ENCODE data around the gene OTUD3.
"Not testable (repeated sequence)": the region's sequence is repeated elsewhere in the genome, so short reads cannot be mapped to it uniquely, and the experiment has no call there.

The OTUD3 gene

GRCh38 chr1:19882111-19883071 lies at the start of gene OTUD3:
TSS of gene OTUD3 (plus strand) at chr1:19882395. CDS start at chr1:19882514, 119 bp downstream.
- peak; percentile 85 to 92 for DNase-seq (ENCODE audit: low read depth in 2 of 2, low spot score in 1 of 2)

GRCh38 chr1:19835578-19835977 lies 46.6 kb upstream of the OTUD3 start:
- no peak for DNase-seq (ENCODE audit: low read depth in 2 of 2, low spot score in 1 of 2)

GRCh38 chr1:19837866-19838265 lies 44.3 kb upstream of the OTUD3 start:
- DNase-seq (ENCODE audit: low read depth in 2 of 2, low spot score in 1 of 2): no peak

GRCh38 chr1:19840228-19840627 lies 42.0 kb upstream of the OTUD3 start:
- no peak for DNase-seq (ENCODE audit: low read depth in 2 of 2, low spot score in 1 of 2)

- DNase-seq (ENCODE audit: low read depth in 2 of 2, low spot score in 1 of 2): no peak
These were observed 37.3 kb upstream of the OTUD3 start for GRCh38 chr1:19844731-19845495.

GRCh38 chr1:19845555-19845954 lies 36.6 kb upstream of the OTUD3 start:
- DNase-seq (ENCODE audit: low read depth in 2 of 2, low spot score in 1 of 2): no peak

GRCh38 chr1:19846338-19846737 lies 35.9 kb upstream of the OTUD3 start:
- DNase-seq (ENCODE audit: low read depth in 2 of 2, low spot score in 1 of 2): no peak

GRCh38 chr1:19847334-19847733 lies 34.9 kb upstream of the OTUD3 start:
- DNase-seq (ENCODE audit: low read depth in 2 of 2, low spot score in 1 of 2): not testable (repeated sequence)

GRCh38 chr1:19849307-19849706 lies 32.9 kb upstream of the OTUD3 start:
- not testable (repeated sequence) for DNase-seq (ENCODE audit: low read depth in 2 of 2, low spot score in 1 of 2)

GRCh38 chr1:19850214-19850613 lies 32.0 kb upstream of the OTUD3 start:
- no peak for DNase-seq (ENCODE audit: low read depth in 2 of 2, low spot score in 1 of 2)

GRCh38 chr1:19852036-19852435 lies 30.2 kb upstream of the OTUD3 start:
- DNase-seq (ENCODE audit: low read depth in 2 of 2, low spot score in 1 of 2): no peak

- no peak for DNase-seq (ENCODE audit: low read depth in 2 of 2, low spot score in 1 of 2)
These were observed 27.3 kb upstream of the OTUD3 start for GRCh38 chr1:19854866-19855265.

- no peak for DNase-seq (ENCODE audit: low read depth in 2 of 2, low spot score in 1 of 2)
These were observed 23.3 kb upstream of the OTUD3 start for GRCh38 chr1:19858893-19859292.

- no peak for DNase-seq (ENCODE audit: low read depth in 2 of 2, low spot score in 1 of 2)
These were observed 22.3 kb upstream of the OTUD3 start for GRCh38 chr1:19859876-19860275.

GRCh38 chr1:19860418-19860817 lies 21.8 kb upstream of the OTUD3 start:
- DNase-seq (ENCODE audit: low read depth in 2 of 2, low spot score in 1 of 2): no peak

- no peak for DNase-seq (ENCODE audit: low read depth in 2 of 2, low spot score in 1 of 2)
These were observed 21.2 kb upstream of the OTUD3 start for GRCh38 chr1:19861034-19861433.

- DNase-seq (ENCODE audit: low read depth in 2 of 2, low spot score in 1 of 2): no peak
These were observed 20.2 kb upstream of the OTUD3 start for GRCh38 chr1:19861842-19862530.

- no peak for DNase-seq (ENCODE audit: low read depth in 2 of 2, low spot score in 1 of 2)
These were observed 19.3 kb upstream of the OTUD3 start for GRCh38 chr1:19862944-19863343.

- DNase-seq (ENCODE audit: low read depth in 2 of 2, low spot score in 1 of 2): no peak
These were observed 17.5 kb upstream of the OTUD3 start for GRCh38 chr1:19864570-19865160.

- DNase-seq (ENCODE audit: low read depth in 2 of 2, low spot score in 1 of 2): no peak
These were observed 16.2 kb upstream of the OTUD3 start for GRCh38 chr1:19866029-19866428.

- no peak for DNase-seq (ENCODE audit: low read depth in 2 of 2, low spot score in 1 of 2)
These were observed 15.4 kb upstream of the OTUD3 start for GRCh38 chr1:19866758-19867157.
